GM19397 (cell line): Measurements from ENCODE around the gene SRGAP3.

Experiments used
- ATAC-seq: cut with Tn5 transposase; IDR thresholded peaks from one replicate; pipeline ENCODE4 v1.9.1; 2021; ENCODE audit warnings: mild to moderate bottlenecking, moderate library complexity; ENCODE audit not compliant: unreplicated experiment

Gene SRGAP3

DNA sequence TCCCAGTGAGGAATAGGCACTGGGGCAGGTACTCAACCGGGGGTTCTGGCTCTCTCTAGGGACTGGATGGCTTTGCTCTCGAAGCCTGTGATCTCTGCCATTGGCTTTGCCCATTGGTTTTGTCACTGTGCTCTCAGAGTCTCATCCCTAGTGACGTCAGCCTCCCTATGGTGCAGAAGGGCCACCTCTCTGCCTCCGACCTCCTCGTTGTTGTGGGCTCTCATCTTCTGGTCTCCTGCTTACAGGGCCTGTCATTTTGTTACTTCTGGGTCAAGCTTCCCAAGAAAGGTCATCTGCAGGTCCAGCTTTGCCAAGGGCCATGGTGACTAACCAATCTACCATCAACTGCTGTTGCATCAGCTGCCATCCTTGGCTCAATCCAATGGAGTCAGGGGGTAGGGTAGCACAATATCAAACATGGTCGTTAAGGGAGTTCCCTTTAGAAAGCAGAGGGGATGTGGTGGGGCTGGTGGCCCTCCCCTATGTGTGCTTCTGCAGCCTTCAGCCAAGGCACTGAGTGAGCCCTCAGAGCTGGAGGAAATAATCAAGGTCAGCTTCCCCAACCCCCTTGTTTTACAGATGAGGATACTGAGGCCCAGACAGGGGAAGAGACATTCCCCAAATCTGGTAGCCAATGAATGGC lies 272.8 kb downstream of the SRGAP3 start:
- ATAC-seq = no peak

DNA sequence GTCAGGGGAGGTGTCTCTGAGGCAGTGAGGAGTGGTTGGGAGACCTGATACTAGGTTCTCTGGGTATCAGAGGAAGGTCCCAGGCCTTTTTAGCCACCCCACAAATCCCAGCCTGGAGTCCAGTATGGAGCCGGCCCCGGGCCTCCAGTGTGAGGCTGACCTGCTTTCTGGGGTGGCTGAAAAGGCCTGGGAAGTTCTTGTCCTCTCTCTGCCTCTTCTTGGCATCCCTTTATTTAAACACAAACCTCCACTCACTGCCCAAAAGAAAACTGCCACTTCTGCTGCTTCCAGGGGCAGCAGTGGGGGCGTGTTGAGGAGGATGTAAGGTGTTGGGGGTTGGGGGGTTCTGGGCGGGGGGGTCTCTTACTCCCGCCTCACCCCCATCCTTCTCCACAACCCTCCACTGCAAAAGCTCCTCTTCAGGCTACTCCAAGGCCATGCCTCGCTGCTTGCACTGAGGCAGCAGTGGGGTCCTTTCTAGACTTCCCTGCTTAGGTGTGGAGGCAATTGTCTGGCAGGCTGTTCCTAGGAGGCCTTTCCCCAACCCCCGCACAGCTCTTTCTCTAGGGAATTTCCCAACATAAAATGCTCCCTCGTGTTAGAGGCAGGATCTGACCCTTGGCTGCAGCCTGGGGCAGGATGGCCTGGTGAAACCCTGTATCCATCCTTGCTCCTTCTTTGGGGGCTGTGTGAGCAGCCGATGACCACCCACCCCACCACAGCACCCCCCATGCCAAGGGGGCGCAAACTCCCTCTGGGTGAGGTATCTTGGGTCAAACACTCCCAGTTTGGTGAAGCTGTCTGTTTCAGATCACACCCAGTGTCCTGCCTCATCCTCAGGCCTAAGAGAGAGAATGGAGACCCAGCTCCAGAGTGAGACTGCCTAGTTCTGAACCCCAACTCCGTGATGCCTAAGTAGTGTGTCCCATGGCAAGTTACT lies 274.1 kb downstream of the SRGAP3 start:
- no peak for ATAC-seq

DNA sequence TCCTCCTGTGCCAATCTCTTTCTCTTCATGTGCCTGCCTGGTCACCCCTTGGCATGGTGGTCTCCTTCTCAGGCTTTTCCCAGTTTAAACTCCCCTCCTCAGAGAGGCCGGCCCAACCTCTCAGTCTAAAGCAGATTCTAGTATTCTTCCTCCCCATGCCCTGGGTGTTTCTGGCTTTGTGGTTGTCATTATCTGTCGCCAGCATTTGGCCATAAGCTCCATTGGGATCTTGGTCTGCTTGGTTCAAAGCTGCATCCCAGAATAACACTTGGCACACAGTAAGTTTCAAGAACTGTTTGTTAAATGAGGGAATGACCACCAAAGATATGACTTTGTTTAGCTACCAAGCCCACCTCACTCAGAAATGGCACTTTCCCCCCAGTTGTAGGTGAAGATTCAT lies 275.0 kb downstream of the SRGAP3 start:
- no peak for ATAC-seq

DNA sequence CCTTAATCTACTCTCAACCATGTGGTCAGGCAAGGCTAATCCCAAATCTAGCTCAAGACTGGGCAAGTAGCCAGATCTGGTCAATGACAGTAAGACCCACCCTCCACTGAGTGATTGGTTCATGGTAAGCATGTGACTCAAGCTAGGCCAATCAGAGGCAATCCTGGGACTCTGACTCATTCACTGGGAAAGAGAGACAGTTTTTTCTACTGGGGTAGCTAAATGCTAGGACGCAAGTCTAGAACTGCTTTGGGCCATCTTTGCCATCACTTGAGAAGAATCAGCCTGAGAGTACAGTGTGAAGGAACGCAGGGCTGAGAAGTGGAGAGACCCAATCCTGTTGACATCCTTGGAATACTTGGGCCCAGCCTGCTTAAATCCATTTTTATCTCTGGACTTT lies 276.8 kb downstream of the SRGAP3 start:
- ATAC-seq = no peak

DNA sequence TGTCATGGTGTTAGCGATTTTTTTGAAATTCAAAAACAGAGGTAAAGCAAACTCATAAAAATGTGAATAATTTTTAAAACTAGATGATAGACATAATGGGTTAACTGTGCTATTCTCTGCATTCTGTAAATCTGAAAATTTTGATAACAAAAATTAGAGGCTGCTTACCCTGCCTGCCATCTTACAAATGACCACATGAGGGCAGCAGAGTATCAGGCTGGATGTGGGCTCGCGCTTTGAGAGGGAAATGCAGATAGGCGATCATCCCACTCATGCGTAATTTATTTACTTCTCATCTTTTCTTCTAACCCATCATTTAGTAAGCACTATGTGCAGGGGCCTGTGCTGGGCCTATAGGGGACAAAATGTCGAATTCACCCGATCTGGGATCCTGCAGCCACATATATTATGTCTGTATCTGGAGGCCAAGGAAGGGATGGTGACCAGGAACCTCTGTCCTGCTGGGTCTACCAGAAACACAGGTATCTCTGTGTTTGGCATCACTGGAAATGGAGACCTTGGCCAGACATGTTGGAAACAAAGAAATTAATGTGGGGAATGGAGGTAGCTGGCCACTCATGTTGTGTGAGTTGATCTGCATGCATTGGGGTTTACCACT lies 278.4 kb downstream of the SRGAP3 start:
- peak; percentile 48 for ATAC-seq

DNA sequence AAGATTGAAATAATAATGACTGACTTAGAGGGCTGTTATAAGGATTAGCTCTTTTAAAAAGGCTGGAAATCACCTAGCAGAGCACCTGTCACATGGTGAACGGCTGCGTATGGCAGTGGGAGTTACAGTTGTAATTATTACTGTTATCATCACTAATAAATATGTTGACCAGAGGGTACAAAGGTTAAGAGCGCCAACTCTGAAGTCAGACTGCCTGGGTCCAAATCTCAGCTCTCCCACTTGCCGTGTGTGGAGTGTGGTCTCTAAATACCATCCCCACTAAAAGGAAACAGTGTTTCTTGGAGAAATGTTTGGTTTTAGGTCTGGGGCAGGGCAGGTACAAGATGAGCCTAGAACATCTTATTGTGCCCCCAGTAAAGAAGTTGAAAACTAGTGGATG lies 280.2 kb downstream of the SRGAP3 start:
- no peak for ATAC-seq

DNA sequence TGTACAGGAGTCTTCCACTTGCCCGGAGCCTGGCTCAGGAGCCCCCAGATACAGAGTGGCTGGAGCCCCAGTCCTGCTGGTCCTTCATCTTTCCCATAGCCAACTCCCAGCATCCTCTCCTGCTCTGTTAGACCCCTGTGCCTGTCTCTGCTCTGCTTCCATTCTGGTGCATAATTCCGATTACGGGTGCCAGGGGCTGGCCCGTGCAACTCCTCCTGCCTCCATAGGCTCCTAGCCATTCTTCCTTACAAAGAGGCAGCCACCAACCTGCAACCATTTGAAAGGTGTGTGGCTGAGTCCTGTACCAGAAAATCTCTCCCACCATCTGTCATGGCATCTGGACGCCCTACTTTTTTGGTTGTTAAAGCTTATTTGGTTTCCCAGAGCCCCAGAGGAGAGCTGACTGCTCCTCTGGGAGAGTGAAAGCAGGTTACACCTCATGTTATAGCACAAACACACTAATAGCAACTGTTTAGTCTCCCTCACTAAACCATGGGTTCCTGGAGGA lies 281.0 kb downstream of the SRGAP3 start:
- no peak for ATAC-seq

DNA sequence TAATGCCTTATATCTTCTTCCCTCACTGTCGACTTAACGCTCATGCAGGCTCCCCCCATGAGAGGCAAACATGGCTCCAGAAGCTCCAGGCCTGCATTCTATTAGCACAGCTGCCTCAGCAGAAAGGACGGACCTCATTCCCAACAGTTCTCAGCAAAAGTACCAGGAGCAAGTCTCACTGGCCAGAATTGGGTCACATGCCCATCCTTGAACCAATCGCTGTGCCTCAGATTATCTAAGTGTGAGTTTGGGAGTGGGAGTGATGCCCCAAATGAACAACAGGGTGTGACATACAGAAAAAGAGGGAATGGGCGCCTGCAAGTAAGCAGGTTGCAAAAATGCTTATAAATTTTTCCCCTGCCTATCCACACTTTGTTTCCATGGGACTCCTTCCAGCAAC lies 281.9 kb downstream of the SRGAP3 start:
- ATAC-seq = no peak

DNA sequence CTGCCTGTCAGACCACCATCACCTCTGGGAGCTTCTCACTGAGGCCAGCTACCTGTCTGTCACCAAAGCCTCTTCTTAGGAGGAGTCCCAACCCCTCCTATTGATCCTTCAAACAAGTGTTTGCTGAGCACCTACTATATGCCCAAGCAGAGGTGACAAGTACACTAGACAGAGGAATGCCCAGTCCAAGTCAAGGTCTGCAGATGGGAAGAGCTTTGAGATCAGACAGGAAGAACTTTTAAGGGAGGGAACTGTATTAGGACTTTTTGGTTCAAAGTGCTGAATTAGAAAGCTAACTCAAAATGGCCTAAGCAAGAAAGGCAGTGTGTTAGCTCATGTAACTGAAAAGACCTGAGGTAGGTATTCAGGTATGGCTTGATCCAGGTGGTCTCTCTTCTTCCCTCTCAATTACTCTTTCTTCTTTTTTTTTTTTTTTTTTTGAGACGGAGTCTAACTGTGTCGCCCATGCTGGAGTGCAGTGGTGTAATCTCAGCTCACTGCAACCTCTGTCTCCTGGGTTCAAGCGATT lies 282.6 kb downstream of the SRGAP3 start:
- ATAC-seq = no peak

DNA sequence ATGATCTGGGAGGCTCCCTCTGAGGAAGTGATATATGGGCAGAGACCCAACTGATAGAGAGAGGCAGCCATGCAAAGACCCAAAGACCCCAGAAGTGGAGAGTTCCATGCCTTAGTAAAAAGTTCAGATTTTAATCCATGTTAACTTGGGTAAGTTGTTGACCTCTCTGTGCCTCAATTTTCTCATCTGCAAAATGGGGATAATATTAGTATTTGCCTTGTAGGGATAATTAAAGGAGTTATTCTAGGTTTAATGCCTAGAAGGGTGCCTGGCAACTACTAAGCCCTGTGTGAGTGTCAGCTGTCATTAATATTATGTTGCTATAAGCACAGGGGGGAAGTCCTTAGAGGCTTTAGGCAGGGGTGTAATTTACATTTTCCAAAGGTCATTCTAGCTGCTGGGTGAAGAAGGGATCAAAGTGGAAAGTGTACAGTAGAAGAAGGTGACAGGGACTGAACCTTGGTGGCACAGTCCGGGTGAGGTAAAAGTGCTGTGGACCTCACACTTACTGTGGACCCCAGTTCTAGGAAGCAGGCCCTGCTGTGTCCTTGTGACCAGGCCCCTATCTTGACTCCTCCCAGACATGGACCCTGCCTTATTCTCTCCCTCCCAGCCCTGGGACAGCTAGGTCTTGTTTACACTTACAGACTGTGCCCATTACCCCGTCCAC lies 283.2 kb downstream of the SRGAP3 start:
- ATAC-seq = no peak

DNA sequence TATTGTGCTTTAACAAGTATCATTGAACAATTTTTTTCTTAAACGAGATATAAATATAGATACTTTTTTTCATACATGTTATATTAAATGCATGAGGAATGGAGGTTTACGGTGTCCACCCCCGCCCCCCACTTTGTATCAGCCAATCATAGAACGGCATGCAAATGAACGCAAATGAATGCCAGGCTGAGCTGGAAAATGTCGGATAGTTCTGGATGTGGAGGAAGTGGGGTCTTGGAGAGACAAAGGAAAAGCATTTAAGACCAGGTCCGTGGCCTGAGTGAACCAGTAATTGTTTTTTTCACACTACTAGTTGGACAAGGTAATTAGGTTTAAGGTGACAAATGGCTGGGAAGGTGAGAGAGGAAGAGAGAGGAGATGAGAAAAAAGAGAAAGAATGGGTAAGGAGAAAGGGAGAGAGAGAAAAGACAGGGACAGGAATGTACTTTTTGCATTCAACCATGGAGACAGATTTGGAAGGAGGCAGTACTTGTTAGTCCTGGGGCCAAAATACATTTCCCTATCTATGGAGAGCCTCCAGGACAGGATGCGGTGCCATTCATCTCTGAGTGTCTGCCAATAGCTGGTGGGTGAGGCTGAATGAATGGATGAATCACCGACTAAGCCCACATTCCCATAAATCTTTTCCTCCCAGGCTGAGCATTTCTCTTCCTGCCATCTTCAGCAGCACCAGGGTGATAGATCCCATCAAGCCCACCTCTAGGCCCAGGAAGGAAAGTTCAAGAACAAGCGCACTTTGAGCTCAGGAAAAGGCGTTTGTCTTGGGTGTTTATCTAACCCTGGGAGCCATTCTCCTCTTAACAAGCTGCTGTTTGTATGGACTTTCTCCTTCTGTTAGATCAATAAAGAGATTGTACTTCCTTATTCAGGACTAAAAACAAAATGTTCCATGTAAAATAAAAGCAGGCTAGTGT lies 284.7 kb downstream of the SRGAP3 start:
- ATAC-seq = no peak

DNA sequence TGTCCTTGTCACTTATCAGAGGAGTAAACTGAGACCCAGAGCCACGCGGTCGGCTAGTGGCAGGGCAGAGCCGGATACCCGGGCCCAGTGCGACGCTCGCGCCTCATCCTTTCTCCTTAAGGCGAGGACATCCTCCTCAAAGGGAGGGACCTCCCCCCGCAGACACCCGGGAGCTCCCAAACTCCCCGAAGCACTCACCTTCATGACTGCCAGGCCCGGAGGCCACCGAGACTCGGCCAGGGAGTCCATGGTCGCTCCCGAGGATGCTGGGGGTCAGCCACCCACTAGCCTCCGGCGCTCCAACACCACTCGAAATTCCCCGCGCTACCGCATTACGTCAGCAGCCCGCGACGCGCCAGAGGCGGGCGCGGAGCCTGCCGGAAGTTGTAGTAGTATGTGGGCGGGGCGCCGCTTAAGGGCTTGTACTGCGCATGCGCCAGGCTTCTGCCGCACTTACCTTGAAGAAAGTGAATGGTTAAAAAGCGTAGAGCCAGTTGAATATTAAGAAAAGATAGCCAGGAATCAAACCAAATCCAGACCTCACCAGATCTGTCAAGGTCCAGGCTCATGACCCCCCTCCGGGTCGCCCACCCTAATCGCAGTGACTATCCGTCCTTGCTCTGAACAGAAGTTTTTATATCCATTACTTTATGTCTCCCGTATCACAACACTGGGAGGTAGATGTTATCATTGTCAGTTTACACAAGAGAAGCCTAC lies 286.2 kb downstream of the SRGAP3 start, which contains the start of gene RAD18:
Gene RAD18 (minus strand): TSS at position 336 of the 717 bp plus-strand sequence. CDS start 87 bp downstream, at position 249.
- peak; percentile 96 for ATAC-seq

DNA sequence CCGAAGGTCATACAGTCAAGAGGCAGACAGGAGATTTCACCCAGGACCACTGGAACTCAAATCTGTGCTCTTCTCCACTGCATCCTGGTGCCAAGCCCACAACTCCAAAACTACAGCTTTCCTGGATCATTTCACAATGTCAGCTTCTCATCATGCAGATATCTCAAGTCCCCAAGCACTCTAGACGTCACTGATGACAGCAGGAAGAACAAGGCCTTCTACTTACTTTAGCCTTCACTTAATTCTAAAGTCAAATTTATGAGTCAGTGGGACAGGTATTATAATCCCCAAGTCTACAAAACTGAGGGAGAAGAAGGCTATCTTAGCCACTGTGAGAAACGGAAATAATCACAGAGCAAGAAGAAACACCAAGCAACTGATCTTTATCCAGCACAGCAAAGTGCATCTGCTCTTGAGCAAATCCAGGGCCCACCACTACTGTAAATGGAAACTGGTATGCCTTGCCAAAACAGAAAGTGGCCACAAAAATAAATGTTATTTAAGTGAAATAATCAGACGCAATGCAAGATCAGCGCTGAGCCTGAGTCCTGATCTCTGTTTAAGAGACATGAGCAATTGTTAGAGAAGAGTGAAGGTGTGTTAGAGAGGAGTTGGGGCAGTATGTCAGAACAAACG lies 287.1 kb downstream of the SRGAP3 start:
- ATAC-seq = no peak

DNA sequence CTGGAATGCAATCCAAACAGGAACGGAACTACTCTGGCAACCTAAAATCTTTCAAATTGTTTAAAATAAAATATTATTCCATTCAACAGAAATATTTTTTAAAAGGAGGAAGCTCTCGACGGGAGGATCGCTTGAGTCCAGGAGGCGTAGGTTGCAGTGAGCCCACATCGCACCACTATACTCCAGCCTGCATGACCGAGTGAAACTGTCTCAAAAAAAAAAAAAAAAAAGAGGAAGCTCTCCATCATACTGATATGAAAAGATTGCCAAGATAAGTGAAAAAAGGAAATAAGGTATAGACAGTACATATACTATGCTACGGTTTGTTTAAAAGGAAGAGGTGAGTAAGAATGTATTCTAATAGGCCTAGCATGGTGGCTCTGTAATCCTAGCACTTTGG lies 289.8 kb downstream of the SRGAP3 start:
- no peak for ATAC-seq

DNA sequence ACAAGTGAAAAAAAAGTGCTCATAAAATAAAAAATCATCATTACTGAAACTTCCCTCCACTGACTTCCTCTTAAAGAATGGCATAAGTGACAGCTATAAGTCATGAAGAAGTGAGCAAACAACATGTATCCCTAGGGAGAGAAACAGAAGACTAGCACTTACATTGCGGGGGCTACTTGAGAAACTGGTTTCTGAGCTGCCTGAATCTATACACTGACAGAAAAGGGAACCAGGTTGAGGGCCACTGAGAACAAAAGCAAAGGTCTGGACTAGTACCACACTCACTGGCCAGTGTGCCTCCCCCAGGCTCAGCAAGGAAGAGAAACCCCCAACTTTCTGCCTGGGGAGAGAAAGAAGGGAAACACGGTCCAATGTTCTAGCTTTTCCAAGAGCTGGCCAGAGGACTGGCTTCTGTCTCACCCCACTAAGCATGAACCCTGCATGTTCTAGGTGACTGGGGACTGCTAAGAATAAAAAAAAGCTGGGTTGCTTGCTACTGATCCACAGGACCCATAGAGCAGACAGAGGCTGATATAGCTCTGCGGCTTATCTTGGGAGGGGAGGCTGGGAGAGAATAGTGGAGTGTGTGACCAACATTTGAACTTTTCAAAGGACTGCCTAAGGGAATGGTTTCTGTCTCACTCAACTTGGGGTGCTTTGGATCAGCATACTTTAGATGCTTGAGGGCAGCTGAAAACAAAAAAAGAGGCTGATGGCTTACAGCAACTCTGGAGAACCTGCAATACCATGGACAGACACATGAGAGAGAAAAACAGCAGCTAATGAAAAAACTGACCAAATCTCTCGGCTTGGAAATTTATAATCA lies 294.3 kb downstream of the SRGAP3 start:
- ATAC-seq = peak; percentile 84

DNA sequence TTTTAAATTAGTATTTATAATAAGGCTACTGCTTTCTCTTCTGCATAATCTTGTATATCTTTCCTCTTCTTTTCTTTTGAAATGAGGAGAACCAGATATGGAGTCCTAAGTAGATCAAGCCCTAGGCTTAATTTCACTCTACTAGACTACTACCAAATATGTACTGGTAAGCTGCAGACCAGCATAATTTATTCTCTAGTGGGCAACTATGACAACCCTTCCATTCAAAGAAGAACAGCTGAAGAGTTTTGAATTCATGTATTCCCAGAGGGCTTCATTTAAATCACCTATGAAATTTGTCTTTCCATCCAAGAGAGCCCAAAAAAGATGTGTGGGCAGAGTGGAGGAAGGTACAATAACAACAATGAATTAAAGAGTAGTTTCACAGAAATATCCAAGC lies 296.1 kb downstream of the SRGAP3 start:
- ATAC-seq = no peak

DNA sequence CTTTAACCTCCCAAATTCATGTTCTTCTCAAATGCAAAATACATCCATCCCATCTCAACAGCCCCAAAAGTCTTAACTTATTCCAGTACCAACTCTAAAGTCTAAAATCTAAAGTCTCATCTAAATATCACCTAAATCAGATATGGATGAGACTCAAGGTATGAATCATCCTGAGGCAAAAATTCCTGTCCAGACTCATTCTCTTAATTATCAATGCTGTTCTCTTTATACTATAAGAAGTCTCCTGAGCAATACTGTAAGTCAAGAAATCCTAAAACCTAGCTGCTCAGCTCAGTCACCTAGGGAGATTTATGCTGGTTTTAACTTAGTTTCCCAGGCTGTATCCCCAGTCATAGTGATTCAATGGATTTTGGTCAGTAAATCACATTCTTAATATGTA lies 297.3 kb downstream of the SRGAP3 start:
- no peak for ATAC-seq
